Stimulated activated effector memory CD8-positive, alpha-beta T cell treated with anti-CD3 and anti-CD28 coated beads, Interleukin-12 subunit alpha, Interleukin-12 subunit beta, amount 100 ng/mL, for 72 hours (primary cell): ENCODE data around the gene MORN1.

ENCODE experiments used
- ATAC-seq: fragments of 150-1000 bp; cut with Tn5 transposase; 2 replicates; pipeline ENCODE4 v1.10.0; 2021
- DNase-seq, 2 donors: peaks; one replicate each; pipeline ENCODE4 v3.0.0; 2021 to 2022; ENCODE audit warnings: low spot score in 2 of 2
- H3K27ac Mint-ChIP-seq: one replicate; pipeline ENCODE4 v1.8.0; 2022; ENCODE audit warnings: mild to moderate bottlenecking, mixed read lengths
- H3K36me3 Mint-ChIP-seq: one replicate; pipeline ENCODE4 v1.8.0; 2022; ENCODE audit warnings: mild to moderate bottlenecking, mixed read lengths
- H3K4me1 Mint-ChIP-seq: one replicate; pipeline ENCODE4 v1.8.0; 2022; ENCODE audit warnings: mixed read lengths
- H3K4me3 Mint-ChIP-seq: one replicate; pipeline ENCODE4 v1.8.0; 2022; ENCODE audit warnings: mild to moderate bottlenecking, mixed read lengths
- H3K9me3 Mint-ChIP-seq: one replicate; pipeline ENCODE4 v1.8.0; 2022; ENCODE audit warnings: mixed read lengths

Gene MORN1

DNA sequence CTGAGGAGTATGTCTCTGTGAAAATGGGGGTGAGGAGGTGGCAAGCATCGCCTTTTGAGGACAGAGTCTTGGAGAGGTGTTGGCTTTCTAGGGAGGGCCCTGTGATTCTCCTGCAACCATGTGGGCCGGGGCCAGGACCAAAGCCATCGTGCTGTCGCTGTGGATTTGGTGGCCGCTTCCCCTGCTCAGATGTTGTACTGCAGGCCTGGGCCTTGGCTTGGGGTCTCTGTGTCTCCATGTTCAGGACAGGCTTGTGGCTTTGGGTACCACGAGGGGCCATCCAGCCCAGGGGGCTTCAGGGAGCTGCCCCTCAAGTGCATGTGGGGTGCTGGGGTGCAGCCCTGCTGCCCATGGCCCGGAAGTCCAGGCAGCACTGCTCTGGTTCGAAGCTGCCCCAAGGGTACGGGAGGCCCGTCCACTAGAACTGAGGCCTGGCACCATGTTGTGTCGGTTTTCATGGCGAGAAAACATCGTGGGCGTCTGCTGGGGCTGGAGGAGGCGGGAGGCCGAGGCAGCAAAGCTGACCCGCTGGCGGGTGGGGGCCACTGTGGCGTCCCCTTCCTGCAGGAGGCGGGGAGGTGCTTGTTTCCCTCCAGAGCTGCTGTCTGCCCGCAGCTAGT is 107.9 kb downstream of the MORN1 start:
- DNase-seq, result no peak
- Mint-ChIP-seq H3K36me3 (no peaks in the 10 kb centered on the region), H3K27ac (no peak overlapping the region), H3K9me3 (no peaks in the 10 kb centered on the region), H3K4me3 (no peak overlapping the region), H3K4me1 (peaks cover 24% of the 10 kb centered on the region)
- no peak for ATAC-seq

GRCh38 chr1:2282556-2283270 is 108.6 kb downstream of the MORN1 start:
- Mint-ChIP-seq H3K4me3 (no peak overlapping the region), H3K36me3 (no peaks in the 10 kb centered on the region), H3K4me1 (peaks cover 18% of the 10 kb centered on the region), H3K9me3 (no peaks in the 10 kb centered on the region), H3K27ac (no peak overlapping the region)
- DNase-seq, result no peak
- no peak for ATAC-seq

DNA sequence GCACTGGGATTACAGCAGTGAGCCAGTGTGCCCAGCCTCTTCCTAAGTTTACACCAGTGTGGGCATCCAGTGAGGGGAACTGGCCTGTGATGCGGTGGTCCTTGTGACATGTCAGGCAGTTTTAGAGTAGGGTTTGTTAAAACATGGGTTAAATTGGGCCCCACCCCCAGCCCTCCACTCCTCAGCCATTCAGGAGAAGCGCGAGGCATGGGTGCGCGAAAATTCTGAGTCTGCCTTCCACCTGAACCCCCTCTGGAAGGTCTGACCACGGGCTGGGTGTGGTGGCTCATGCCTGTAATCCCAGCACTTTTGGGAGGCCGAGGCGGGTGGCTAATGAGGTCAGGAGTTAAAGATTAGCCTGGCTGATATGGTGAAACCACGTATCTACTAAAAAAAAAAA is 111.5 kb downstream of the MORN1 start:
- ATAC-seq (no peak), DNase-seq (no peak)
- no peaks in the 10 kb centered on the region for H3K36me3 Mint-ChIP-seq
- H3K27ac Mint-ChIP-seq, result peak overlapping the region; percentile 78
- H3K9me3 Mint-ChIP-seq, result no peaks in the 10 kb centered on the region
- peaks cover 42% of the 10 kb centered on the region for H3K4me1 Mint-ChIP-seq
- no peak overlapping the region for H3K4me3 Mint-ChIP-seq

GRCh38 chr1:2279210-2279639 is 112.1 kb downstream of the MORN1 start:
- Mint-ChIP-seq H3K4me1 (peaks cover 48% of the 10 kb centered on the region), H3K9me3 (no peaks in the 10 kb centered on the region), H3K27ac (peak overlapping the region; percentile 78), H3K36me3 (no peaks in the 10 kb centered on the region), H3K4me3 (no peak overlapping the region)
- DNase-seq (no peak), ATAC-seq (no peak)

- Mint-ChIP-seq H3K36me3 (no peaks in the 10 kb centered on the region), H3K27ac (peak overlapping the region; percentile 78), H3K4me3 (no peak overlapping the region), H3K9me3 (no peaks in the 10 kb centered on the region), H3K4me1 (peaks cover 47% of the 10 kb centered on the region)
- DNase-seq (no peak), ATAC-seq (no peak)
Measured at GRCh38 chr1:2278591-2279209, 112.7 kb downstream of the MORN1 start.

GRCh38 chr1:2277741-2278488 is 113.4 kb downstream of the MORN1 start:
- Mint-ChIP-seq H3K4me1 (peaks cover 47% of the 10 kb centered on the region), H3K9me3 (no peaks in the 10 kb centered on the region), H3K4me3 (no peak overlapping the region), H3K27ac (no peak overlapping the region), H3K36me3 (no peaks in the 10 kb centered on the region)
- ATAC-seq, result no peak
- no peak for DNase-seq

- DNase-seq (no peak), ATAC-seq (no peak)
- peaks cover 50% of the 10 kb centered on the region for H3K4me1 Mint-ChIP-seq
- no peak overlapping the region for H3K4me3 Mint-ChIP-seq
- H3K36me3 Mint-ChIP-seq, result no peaks in the 10 kb centered on the region
- H3K9me3 Mint-ChIP-seq, result no peaks in the 10 kb centered on the region
- peak overlapping the region; percentile 80 for H3K27ac Mint-ChIP-seq
Measured at GRCh38 chr1:2276803-2277580, 114.4 kb downstream of the MORN1 start.

DNA sequence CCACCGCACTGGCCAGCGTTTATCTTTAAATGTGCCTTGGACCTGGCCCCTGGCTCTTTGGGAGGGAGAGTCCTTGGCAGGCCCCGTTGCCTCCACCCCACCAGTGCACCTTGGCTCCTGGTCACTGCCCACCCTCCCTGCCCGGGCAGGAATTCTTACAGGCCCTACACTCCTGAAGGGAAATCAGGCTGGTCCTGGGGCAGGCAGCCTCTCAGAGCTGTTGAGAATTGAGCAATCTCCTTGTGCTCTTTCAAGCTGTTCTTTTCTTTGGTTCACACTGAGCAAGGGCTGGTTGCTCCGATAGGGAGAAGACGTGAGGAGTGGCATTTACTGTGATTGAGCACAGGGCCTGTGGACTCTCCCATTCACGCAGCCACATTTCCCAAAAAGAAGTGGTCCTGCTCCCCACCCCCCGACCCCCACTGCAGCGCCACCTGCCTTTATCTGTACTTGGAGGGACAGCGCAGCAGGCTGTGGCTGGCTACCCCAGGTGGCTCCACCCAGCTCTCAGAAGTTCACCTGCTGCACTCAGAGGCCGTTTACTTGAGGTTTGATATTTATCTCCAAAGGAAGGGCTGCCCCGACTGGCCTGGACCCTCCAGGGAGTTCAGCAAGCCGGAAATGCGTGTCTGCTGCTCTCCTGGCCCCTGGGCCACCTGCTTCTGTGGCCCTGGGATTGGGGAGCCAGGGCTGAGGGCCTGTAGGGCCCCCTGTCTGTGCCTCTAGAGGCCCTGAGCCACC is 115.4 kb downstream of the MORN1 start:
- Mint-ChIP-seq H3K9me3 (no peaks in the 10 kb centered on the region), H3K4me1 (peaks cover 55% of the 10 kb centered on the region), H3K27ac (peak overlapping the region; percentile 80), H3K4me3 (no peak overlapping the region), H3K36me3 (no peaks in the 10 kb centered on the region)
- DNase-seq, result no peak
- ATAC-seq, result no peak

DNA sequence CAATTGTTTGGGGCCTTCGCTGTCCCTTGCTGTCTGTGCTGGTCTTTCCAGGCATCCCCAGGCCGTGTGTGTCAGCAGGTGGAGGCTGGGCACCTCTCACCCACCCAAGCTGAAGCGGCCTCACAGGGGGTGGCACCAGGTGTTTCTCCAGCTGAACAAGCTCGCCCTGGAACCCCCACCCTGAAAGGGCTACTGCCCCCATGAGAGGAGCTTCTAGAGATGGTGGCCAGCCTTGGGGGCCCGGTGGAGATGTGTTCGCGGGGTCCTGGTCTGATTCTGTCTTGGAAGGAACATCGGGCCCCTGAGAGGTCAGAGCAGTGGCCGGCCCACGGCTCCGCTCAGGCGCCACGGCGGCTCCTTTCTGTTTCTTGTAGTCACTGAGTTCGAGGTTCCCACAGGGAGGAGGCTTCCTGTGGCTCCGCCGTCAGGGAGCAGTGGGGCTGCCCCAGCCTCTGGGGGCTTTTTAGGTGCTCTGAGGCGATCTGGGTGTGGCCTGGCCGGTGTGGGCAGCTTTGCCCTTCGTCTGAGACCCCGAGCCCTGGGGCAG is 116.4 kb downstream of the MORN1 start:
- Mint-ChIP-seq H3K9me3 (no peaks in the 10 kb centered on the region), H3K27ac (peak overlapping the region; percentile 40), H3K36me3 (no peaks in the 10 kb centered on the region), H3K4me1 (peaks cover 56% of the 10 kb centered on the region), H3K4me3 (no peak overlapping the region)
- no peak for ATAC-seq
- no peak for DNase-seq

DNA sequence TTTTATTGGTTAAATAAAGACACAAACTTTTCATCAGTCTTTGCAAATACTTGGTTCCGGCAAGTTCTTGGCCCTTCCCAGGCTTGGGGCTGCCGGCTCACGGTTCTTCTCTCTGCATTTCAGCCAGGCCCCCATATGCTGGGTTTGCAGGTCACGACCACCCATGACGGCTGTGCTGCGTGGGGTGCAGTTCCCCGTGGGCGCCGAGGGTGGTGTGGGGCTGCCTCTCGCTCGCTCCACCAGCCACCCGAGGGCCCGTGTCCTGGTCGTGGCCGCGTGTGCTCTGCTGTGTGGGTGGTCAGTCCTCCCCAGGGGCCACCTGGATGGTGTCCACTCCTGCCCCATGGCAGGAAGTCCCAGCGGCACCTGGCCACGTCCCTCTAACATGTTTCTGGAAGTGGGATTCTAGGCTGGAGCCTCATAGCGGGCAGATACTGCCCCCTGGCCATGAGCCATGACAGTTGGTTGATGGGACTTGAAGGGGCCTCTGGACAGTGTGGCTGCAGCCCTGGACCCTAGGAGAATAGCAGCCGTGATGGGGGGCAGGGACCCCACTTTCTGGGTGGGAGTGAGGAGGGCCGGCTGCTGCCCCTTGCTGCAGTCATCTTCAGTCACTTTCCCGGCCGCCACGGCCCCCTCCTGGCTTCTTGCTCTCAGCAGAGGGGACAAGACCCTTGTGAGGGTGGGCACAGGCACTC is 117.0 kb downstream of the MORN1 start:
- no peak overlapping the region for H3K4me3 Mint-ChIP-seq
- ATAC-seq (no peak), DNase-seq (no peak)
- no peaks in the 10 kb centered on the region for H3K36me3 Mint-ChIP-seq
- peak overlapping the region; percentile 40 for H3K27ac Mint-ChIP-seq
- H3K4me1 Mint-ChIP-seq, result peaks cover 53% of the 10 kb centered on the region
- H3K9me3 Mint-ChIP-seq, result no peaks in the 10 kb centered on the region

- peak overlapping the region; percentile 43 for H3K27ac Mint-ChIP-seq
- H3K4me3 Mint-ChIP-seq, result no peak overlapping the region
- H3K4me1 Mint-ChIP-seq, result peaks cover 57% of the 10 kb centered on the region
- no peaks in the 10 kb centered on the region for H3K9me3 Mint-ChIP-seq
- ATAC-seq (no peak), DNase-seq (no peak)
- peaks cover 6% of the 10 kb centered on the region for H3K36me3 Mint-ChIP-seq
Measured at GRCh38 chr1:2273401-2274090, 117.8 kb downstream of the MORN1 start.

- no peaks in the 10 kb centered on the region for H3K9me3 Mint-ChIP-seq
- H3K4me1 Mint-ChIP-seq, result peaks cover 62% of the 10 kb centered on the region
- ATAC-seq, result no peak
- H3K36me3 Mint-ChIP-seq, result peaks cover 6% of the 10 kb centered on the region
- peak overlapping the region; percentile 43 for H3K27ac Mint-ChIP-seq
- DNase-seq, result no peak
- H3K4me3 Mint-ChIP-seq, result no peak overlapping the region
Measured at GRCh38 chr1:2272686-2273400, 118.5 kb downstream of the MORN1 start.
